Naive B cell (primary cell): ENCODE measurements around the gene STAT5A. TPM values are rescaled to one million over a fixed set of nuclear protein-coding genes. Genes with fewer than 3 reads are reported as not detected.

Experiments
- ATAC-seq, 2 donors: fragments of 150-1000 bp; cut with Tn5 transposase; 2 replicates each; pipeline ENCODE4 v1.10.0; 2021; ENCODE audit warnings: low read depth in 2 of 2, mild to moderate bottlenecking in 2 of 2, moderate library complexity in 2 of 2
- DNase-seq: peaks from one replicate; pipeline ENCODE4 v3.0.0; 2022
- H3K27ac Mint-ChIP-seq, 6 donors: one replicate each; pipeline ENCODE4 v1.8.0; 2020 to 2022; ENCODE audit warnings: mild to moderate bottlenecking in 6 of 6, mixed read lengths in 6 of 6, moderate library complexity in 5 of 6, inconsistent platforms in 2 of 6
- H3K27me3 Mint-ChIP-seq, 3 donors: one replicate each; pipeline ENCODE4 v1.8.0; 2021 to 2022; ENCODE audit warnings: mixed read lengths in 3 of 3, mild to moderate bottlenecking in 1 of 3
- H3K36me3 Mint-ChIP-seq, 2 donors: one replicate each; pipeline ENCODE4 v1.8.0; 2020 to 2022; ENCODE audit warnings: mixed read lengths in 2 of 2, inconsistent platforms in 1 of 2, mild to moderate bottlenecking in 1 of 2
- H3K4me1 Mint-ChIP-seq, 3 donors: one replicate each; pipeline ENCODE4 v1.8.0; 2020 to 2022; ENCODE audit warnings: mixed read lengths in 3 of 3, inconsistent platforms in 1 of 3, mild to moderate bottlenecking in 1 of 3, moderate library complexity in 1 of 3
- H3K4me3 Mint-ChIP-seq, 8 donors: one replicate each; pipeline ENCODE4 v1.8.0; 2020 to 2022; ENCODE audit warnings: mild to moderate bottlenecking in 8 of 8, mixed read lengths in 8 of 8, moderate library complexity in 8 of 8, inconsistent platforms in 2 of 8
- H3K9me3 Mint-ChIP-seq, 7 donors: one replicate each; pipeline ENCODE4 v1.8.0; 2020 to 2022; ENCODE audit warnings: mixed read lengths in 7 of 7, mild to moderate bottlenecking in 5 of 7, inconsistent platforms in 2 of 7, moderate library complexity in 1 of 7
- polyA plus RNA-seq, 6 donors: library from polyadenylated mRNA; unstranded; fragments of 300-500 nt; fragmentation: Illumina TruSeq; gene quantifications; one replicate each; pipeline ENCODE4 v1.2.3, GENCODE V29; 2021; ENCODE audit warnings: low read depth in 6 of 6

Gene STAT5A
- polyA plus RNA-seq, 6 donors from 2014 or later = 24.6 to 53.2 (median 45.2) TPM

DNA sequence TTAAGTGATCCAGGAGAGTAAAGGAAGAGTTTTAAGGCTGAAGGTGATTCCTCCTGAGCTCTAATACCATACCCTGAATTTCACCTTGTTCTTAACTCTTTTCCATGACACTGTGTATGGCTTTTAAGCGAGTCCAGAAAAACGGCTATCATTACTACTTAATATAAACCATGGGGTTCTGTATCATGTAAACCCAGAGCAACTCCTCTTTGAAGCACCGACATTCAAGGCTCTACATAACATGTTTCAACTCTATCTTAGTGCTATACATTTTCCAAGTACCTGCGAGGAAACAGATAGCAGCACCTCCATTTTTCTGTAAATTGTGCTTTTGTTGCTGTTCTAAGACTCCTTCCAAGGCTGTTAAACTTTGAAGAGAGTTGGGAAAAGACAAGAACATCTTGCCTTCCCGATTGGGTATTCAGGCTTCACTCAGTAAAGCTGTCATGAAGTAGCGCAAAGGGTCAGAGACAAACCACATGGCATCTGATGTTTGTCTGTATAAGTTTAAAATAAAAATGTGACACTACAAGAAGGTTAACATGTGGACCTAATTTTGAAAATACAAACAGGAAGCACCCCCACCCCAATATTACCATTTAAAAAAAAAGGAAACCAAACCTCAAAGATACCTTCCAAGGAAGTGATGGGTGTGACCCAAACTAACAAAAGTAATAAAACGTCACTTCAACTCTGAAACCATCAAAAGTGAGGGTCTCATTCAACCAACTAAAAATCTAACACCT, 16.0 kb upstream of the STAT5A start:
- Mint-ChIP-seq H3K4me3 (peak overlapping the region in 6 of 8 donors; percentile 2 to 70 (median 36)), H3K27me3 (no peaks in the 10 kb centered on the region), H3K36me3 (no peaks in the 10 kb centered on the region), H3K9me3 (no peaks in the 10 kb centered on the region), H3K4me1 (peaks cover 45 to 50% (median 47%) of the 10 kb centered on the region in 3 donors), H3K27ac (peak overlapping the region in 5 of 6 donors; percentile 5 to 70 (median 53))
- ATAC-seq = no peak
- DNase-seq = no peak

DNA sequence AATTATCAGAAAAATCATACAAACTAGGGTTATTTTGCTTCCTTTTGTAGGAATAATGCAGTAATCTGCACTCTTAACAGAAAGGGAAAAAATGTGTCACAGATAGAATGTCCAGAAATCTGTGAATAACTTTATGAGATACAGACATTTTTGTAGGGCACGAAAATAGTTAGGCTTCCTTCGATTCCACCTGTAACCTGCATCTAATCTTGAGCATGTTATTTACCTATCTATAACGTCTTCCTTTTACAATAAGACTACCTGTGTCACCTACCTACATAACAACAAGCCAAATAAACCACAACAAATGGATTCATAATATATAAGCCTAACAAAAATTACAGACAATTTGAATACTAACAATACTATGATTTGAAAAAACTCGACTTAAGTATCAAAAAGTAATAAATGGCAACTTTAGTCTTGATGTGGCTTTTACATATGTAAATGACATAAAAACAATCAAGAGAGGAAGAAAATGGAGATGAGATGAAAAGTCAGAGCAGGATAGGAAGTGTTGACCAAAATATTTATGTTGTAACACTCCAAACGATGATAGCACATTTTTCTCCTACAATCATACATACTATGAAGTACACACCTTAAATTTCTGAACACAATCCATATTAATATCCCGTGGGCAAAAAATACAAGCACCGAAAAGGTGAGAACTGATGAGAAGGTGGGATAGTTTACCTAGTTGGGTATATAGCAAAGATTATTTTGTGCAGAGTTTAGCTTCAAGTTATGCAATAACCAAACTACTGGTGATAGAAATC, 14.6 kb upstream of the STAT5A start:
- Mint-ChIP-seq H3K4me3 (peak overlapping the region in 5 of 8 donors; percentile 2 to 100 (median 83)), H3K27ac (peak overlapping the region in 1 of 6 donors; percentile 10), H3K9me3 (no peaks in the 10 kb centered on the region), H3K27me3 (no peaks in the 10 kb centered on the region), H3K4me1 (peaks cover 47 to 53% (median 50%) of the 10 kb centered on the region in 3 donors), H3K36me3 (no peaks in the 10 kb centered on the region)
- ATAC-seq (no peak), DNase-seq (no peak)

DNA sequence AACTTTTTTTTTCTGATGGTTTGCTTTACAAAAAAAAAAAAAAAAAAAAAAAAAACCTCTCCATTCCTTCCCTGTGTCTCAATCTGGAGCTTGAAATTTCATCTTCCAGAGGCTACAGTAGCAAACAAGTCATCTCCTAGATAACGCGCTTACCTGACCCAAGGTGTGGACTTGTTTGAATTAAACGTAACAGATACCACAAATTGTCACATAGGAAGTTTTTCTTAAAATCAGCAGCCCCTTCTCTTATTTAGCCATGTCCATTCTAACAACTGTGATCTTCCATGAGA, 14.1 kb upstream of the STAT5A start:
- Mint-ChIP-seq H3K4me1 (peaks cover 47 to 53% (median 50%) of the 10 kb centered on the region in 3 donors), H3K36me3 (no peaks in the 10 kb centered on the region), H3K4me3 (peak overlapping the region; percentile 42 to 100 (median 94)), H3K27me3 (no peaks in the 10 kb centered on the region), H3K9me3 (no peaks in the 10 kb centered on the region), H3K27ac (peak overlapping the region in 2 of 6 donors; percentile 4 to 10)
- ATAC-seq (no peak), DNase-seq (no peak)

DNA sequence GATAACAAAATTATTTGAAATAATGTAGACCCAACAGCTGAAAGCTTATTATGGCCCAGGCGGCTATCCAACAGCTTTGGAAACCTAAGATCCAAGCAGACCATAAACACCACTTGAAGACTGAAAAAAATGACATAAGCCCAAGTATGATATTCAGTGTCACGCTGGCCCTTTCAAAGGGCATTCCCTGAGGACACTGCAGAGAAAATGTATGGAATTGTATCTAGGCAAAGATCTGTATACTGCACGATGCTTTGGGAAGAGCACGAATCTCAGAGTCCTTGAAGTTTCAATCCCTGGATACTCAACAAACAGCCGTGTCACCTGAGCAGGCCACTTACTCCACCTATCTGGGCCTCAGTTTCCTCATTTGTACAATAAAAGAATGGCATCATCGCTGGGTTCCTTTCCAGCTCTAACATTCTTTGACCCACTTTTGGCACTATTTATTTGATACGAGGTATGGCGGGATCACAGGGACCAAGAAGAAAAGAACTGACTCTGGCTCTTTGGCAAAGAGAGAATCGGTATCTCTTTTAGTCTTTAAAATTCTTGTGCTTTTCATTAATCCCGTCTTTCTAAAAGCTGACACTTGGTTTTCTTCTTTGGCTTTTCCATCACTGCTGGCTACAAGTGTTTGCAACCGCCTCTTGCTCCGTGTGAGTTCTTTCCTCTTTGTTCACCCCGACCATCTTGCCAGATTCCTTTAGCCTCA, 13.3 kb upstream of the STAT5A start:
- H3K9me3 Mint-ChIP-seq = no peaks in the 10 kb centered on the region
- DNase-seq (no peak), ATAC-seq (no peak)
- H3K36me3 Mint-ChIP-seq = no peaks in the 10 kb centered on the region
- H3K27me3 Mint-ChIP-seq = no peaks in the 10 kb centered on the region
- H3K27ac Mint-ChIP-seq = peak overlapping the region; percentile 54 to 99 (median 92)
- peak overlapping the region; percentile 83 to 100 (median 96) for H3K4me3 Mint-ChIP-seq
- peaks cover 47 to 53% (median 53%) of the 10 kb centered on the region in 3 donors for H3K4me1 Mint-ChIP-seq

DNA sequence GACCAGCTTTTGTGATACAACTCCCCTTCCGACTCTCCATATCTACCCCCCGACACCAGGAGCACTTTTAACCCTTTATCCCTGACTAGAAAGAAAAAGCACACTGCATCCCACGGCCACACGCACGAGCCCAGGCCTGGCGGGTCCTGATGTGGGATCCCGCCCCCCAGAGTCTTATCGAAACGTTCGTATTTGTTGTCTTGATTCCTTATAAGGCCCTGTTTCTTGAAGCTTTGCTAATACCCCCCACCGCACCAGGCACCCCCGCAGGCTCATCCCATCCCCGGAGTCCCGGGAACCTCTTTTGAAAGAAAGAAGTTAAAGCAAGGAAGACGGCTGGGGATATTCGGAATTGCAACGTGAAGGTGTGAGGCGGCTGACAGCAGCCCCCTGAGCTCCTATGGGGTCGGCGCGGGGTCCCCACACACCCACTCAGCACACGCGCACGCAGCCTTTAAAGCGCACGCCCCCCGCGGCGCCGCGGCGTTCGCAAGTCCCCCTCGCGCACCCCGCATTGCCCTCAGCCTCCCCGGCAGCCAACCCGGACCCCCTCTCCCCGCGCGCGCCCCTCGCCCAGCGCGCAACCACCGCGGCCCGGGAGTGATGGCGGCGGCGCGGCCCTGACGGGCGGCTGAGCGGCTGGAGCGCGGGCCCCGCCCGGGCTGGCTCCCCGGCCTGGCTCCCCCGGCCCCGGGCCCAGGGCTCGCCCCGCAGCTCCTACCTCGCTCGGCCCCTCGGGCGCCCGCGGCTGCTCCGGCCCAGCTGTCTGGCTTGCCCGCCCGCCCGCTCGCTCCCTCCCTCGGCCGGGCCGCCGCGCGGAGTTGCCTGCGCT, 12.6 kb upstream of the STAT5A start:
- H3K27ac Mint-ChIP-seq = peak overlapping the region; percentile 54 to 99 (median 92)
- H3K27me3 Mint-ChIP-seq = no peaks in the 10 kb centered on the region
- H3K4me3 Mint-ChIP-seq = peak overlapping the region; percentile 83 to 100 (median 96)
- peak; percentile 70 for ATAC-seq
- no peaks in the 10 kb centered on the region for H3K9me3 Mint-ChIP-seq
- H3K36me3 Mint-ChIP-seq = no peaks in the 10 kb centered on the region
- peaks cover 47 to 53% (median 53%) of the 10 kb centered on the region in 3 donors for H3K4me1 Mint-ChIP-seq
- DNase-seq = no peak

DNA sequence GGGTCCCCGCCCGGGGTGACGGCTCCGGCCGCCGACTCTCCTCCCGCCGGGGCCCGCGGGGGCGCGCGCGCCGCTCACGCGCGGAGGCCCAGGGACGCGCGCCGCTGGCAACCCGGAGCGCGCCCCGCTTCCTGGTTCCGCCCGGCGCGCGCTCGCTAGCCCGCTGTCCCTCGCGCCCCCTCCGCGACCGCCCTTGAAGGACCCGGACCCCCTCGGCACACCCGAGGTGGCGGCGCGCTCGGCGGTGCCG, 12.0 kb upstream of the STAT5A start, which contains the start of gene STAT5B:
STAT5B (minus strand) TSS at position 33 of the 250 bp plus-strand sequence. CDS start 44,264 bp downstream, outside the sequence.
- Mint-ChIP-seq H3K4me3 (peak within 1 kb of the TSS; percentile 83 to 100 (median 96)), H3K36me3 (no peaks in the 10 kb centered on the region), H3K4me1 (peaks cover 46 to 53% (median 52%) of the 10 kb centered on the region in 3 donors), H3K27ac (peak within 1 kb of the TSS; percentile 88 to 99 (median 92)), H3K9me3 (no peaks in the 10 kb centered on the region), H3K27me3 (no peaks in the 10 kb centered on the region)
- peak; percentile 79 for DNase-seq
- peak; percentile 81 for ATAC-seq

DNA sequence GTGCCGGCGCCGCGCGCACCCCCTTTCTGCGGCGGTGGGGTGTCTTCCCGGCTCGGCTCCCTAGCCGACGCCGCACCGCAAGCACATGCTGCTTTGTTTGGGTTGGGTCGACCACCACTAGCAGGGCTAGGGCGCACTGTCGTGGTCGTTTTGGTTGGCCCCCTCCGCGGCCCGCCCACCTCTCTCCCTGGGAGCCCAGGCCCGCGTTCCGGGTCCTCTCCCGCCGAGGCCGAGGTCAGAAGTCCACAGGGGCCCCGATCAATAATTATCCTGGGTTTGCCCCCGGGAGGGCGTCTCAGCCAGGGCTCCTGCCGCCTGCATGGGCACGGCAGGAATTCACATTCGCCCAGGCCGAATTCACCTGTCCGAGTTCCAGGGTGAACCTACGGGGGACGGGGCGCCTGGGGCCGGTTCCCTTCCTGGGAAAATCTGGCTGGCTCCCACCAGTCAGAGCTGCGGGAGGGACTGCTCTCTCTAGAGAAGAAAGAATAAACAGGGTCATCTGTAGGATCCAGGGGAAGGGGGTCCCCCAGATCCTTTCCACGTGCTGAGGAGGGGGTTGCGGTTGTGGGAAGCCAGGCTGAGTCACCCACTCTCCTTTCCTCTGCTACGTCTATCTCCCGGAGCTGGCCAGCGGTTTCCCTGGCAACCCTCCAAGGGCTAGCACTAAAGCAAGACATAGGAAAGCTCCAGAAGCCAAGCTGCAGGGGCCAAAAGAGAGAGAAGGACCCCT, 11.5 kb upstream of the STAT5A start:
- Mint-ChIP-seq H3K36me3 (no peaks in the 10 kb centered on the region), H3K4me3 (peak overlapping the region; percentile 81 to 94 (median 88)), H3K27ac (peak overlapping the region in 4 of 6 donors; percentile 86 to 88 (median 86)), H3K9me3 (no peaks in the 10 kb centered on the region), H3K27me3 (no peaks in the 10 kb centered on the region), H3K4me1 (peaks cover 41 to 48% (median 47%) of the 10 kb centered on the region in 3 donors)
- ATAC-seq (peak in 1 of 2 donors; percentile 1), DNase-seq (no peak)

DNA sequence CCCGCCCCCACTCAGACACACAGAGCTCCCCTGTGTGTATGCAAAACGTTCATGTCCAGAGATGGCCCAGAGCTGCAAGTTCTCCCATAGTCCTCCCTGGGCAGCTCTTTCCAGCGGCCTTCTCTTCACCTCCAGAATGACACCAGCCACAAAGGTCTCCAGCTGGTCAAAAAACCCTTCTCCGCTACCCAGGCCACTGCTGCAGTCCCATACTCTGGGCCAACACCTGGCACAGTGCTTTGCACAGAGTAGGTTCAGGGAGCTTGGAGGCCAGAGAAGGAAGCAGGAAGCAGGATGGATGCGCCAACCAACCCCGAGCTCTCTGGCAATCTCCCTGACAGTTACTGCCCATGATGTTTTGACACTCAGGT, 11.0 kb upstream of the STAT5A start:
- Mint-ChIP-seq H3K4me1 (peaks cover 35 to 42% (median 41%) of the 10 kb centered on the region in 3 donors), H3K27me3 (no peaks in the 10 kb centered on the region), H3K36me3 (no peaks in the 10 kb centered on the region), H3K27ac (peak overlapping the region in 4 of 6 donors; percentile 86 to 88 (median 86)), H3K4me3 (peak overlapping the region; percentile 81 to 94 (median 88)), H3K9me3 (no peaks in the 10 kb centered on the region)
- DNase-seq (no peak), ATAC-seq (no peak)

DNA sequence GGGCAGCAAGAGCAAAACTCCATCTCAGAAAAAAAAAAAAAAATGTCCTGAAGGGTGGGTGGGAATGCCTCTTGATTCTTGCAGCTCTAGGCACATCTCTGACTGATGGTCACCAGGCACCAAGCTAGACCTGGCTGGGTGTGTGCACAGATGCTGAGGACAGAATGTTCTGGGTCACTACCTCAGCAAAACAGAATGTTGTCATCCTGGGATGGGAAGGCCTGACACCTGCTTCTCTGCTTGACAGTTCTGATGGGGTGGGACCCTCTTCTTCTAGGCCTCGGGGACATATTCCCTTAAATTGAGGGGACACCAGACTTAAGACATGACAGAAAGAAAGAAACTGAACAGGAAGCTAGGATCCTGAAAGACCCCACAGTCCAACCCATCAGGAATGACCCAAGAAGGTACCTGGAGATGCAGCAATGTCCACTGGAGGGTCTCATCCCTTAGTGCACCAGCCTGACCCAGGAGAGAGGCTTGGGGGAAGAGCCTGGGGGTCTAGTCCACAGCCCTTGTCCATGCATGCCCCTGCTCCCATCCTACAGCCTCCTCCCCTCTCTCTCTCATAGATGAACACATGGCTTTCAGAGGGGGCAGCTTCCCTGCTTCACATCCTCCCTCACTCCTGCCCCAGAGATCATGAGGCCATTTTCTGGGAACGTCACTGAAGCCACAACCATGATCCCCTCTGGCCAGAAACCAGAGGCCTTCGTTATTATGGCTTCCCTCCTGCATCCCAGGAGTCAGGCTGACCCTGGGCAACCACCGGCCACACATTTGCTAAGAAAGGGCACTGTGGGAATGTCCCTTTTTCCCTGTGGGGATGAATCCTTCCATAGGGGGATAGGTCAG, 8.3 kb upstream of the STAT5A start:
- Mint-ChIP-seq H3K4me3 (peak overlapping the region in 1 of 8 donors; percentile 83), H3K27me3 (no peaks in the 10 kb centered on the region)
- ATAC-seq = no peak

DNA sequence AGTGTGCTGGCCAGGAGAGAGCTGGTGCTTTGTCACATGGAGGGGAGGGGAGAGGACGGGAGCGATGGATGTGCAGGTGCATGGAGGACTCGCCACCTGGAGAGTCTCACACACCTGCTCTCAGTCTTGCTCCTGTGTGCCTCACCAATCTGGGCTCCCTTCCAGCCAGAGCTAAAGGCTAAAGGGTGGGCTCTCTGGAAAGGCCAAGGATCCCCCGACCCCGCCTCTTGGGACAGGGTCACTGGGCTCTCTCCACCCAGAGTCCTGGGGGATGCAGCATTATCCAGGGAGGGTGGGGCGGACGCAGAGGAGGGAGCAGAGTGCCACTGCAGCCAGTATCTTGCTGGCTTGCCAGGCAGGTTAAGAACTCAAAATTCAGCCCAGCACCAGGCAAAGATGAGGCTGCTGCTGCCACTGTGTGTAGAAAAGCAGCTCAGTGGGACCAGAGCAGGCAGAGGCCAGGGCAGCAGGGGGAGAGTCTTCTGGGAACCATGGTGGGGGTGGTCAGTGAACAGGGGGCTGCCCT, 6.7 kb upstream of the STAT5A start:
- Mint-ChIP-seq H3K4me1 (peaks cover 11 to 22% (median 14%) of the 10 kb centered on the region in 3 donors), H3K27me3 (no peaks in the 10 kb centered on the region), H3K9me3 (no peaks in the 10 kb centered on the region), H3K4me3 (peak overlapping the region in 1 of 8 donors; percentile 37), H3K36me3 (no peaks in the 10 kb centered on the region), H3K27ac (peak overlapping the region in 2 of 6 donors; percentile 16 to 47)
- ATAC-seq (no peak), DNase-seq (no peak)

More for the DNA sequence above, 8.3 kb upstream of the STAT5A start:
- Mint-ChIP-seq H3K36me3 (no peaks in the 10 kb centered on the region), H3K4me1 (peaks cover 17 to 18% (median 18%) of the 10 kb centered on the region in 3 donors), H3K27ac (peak overlapping the region in 2 of 6 donors; percentile 64 to 69), H3K9me3 (no peaks in the 10 kb centered on the region)
- no peak for DNase-seq

DNA sequence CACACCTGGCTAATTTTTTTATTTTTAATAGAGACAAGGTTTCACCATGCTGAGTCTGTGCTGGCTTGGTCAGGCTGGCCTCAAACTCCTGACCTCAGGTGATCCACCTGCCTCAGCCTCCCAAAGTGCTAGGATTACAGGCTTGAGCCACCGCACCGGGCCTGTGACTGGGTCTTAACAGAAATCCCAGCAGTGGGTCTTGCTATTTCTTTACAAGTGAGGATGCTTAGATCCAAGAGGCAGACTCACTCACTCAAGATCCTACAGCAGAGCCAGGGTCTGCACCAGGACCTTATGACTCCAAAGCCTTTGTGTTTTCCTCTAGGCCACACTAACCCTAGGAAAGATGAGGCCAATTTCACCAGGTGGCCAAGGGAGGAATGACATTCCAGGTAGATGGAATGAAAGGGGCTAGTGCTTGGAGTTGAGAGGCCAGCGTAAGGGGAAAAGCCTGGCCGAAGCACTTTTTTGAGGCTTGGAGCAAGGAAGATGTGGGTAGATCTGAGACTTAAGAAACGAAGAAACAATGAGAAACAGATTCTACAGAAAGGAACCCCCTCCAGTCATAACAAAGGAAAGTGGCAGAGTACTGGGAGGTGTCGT, 5.7 kb upstream of the STAT5A start:
- Mint-ChIP-seq H3K4me3 (no peak overlapping the region), H3K27ac (no peak overlapping the region), H3K9me3 (no peaks in the 10 kb centered on the region), H3K27me3 (no peaks in the 10 kb centered on the region), H3K36me3 (no peaks in the 10 kb centered on the region), H3K4me1 (peaks cover 11 to 24% (median 16%) of the 10 kb centered on the region in 3 donors)
- ATAC-seq (no peak), DNase-seq (no peak)
